ENCODE measurements around the gene CCNB2. TPM values are rescaled to one million over a fixed set of nuclear protein-coding genes. Genes with fewer than 3 reads are reported as not detected.

Gene CCNB2
- 1 to 10 TPM in 1 of 6 donors, under 1 TPM in 5; 0.12 to 1.1 (median 0.35) TPM for total RNA-seq
- under 1 TPM; 0.19 to 0.23 TPM for polyA plus RNA-seq

DNA sequence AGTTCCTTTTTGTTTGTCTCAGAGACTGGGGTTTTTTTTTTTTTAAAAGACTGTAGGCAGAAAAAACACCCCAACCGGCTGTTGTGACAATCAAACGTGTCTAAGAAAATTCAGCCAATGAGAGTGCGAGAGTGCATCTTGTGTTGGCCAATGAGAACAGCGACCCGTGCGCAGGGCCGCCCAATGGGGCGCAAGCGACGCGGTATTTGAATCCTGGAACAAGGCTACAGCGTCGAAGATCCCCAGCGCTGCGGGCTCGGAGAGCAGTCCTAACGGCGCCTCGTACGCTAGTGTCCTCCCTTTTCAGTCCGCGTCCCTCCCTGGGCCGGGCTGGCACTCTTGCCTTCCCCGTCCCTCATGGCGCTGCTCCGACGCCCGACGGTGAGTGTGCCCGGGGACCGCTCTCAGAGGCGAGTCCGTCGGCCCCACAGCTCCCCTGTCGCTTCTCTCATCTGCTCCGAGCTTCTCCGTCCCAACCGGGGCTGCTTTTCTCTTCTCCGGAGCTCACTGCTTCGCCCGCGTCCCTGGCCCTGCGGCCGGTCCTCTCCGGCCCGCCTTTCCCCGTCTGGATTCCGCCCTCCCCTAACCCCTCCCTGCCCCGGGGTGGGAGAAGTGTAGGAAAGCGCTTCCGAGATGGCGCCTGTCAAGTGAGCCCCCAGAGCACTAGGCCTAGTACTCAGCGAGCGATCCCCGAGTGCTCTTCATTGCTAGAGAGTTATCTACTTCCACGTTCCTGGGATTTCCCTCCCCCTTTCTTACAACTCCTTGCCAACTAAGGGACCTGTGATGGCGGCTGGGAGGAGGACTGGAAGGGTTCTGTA, at the start of gene CCNB2:
TSS of gene CCNB2 (plus strand) at position 235 of the 821 bp plus-strand sequence. CDS start at position 358, 123 bp downstream.
- intact Hi-C loops (cut with DNase I): no loop called here
- peak within 1 kb of the TSS in 1 of 4 donors; percentile 24 for H3K27ac ChIP-seq
- H3K27me3 ChIP-seq: no peaks in the 10 kb centered on the region
- no peaks in the 10 kb centered on the region for H3K4me1 ChIP-seq
- no peaks in the 10 kb centered on the region for H3K9me3 ChIP-seq
- TF ChIP-seq, protein P1, sequence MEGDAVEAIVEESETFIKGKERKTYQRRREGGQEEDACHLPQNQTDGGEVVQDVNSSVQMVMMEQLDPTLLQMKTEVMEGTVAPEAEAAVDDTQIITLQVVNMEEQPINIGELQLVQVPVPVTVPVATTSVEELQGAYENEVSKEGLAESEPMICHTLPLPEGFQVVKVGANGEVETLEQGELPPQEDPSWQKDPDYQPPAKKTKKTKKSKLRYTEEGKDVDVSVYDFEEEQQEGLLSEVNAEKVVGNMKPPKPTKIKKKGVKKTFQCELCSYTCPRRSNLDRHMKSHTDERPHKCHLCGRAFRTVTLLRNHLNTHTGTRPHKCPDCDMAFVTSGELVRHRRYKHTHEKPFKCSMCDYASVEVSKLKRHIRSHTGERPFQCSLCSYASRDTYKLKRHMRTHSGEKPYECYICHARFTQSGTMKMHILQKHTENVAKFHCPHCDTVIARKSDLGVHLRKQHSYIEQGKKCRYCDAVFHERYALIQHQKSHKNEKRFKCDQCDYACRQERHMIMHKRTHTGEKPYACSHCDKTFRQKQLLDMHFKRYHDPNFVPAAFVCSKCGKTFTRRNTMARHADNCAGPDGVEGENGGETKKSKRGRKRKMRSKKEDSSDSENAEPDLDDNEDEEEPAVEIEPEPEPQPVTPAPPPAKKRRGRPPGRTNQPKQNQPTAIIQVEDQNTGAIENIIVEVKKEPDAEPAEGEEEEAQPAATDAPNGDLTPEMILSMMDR (IDR thresholded peaks at IDR 0.05): no peak
- 1% methylated on average over 54 to 57 of the region's 57 CpGs for WGBS, 2 donors
- FAIRE-seq (peak; percentile 67), DNase-seq (peak; percentile 74 to 90 (median 82)), ATAC-seq (peak; percentile 100)
- peak within 1 kb of the TSS; percentile 30 to 74 (median 42) for H3K4me3 ChIP-seq
- no peaks in the 10 kb centered on the region for H3K36me3 ChIP-seq

DNA sequence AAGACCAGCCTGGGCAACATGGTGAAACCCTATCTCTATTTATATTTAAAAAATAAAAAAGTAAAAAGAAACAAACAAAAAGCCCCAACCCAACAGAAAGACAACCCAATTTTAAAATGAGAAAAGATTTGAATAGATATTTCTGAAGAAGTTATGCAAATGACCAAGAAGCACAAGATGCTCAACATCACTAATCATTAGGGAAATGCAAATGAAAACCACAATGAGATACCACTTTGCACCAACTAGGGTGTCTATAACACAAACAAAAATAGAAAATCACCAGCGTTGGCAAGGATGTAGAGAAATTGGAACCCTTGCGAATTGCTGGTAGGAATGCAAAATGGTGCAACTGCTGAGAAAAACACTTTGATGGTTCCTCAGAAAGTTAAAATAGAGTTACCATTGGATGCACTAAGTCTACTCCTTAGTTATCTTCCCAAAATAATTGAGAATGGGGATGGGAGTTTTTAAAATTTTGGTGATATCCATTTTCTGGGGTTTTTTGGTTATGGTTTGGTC, 45.8 kb upstream of the CCNB2 start:
- Histone ChIP-seq H3K36me3 (peaks cover 3 to 29% (median 7%) of the 10 kb centered on the region in 3 donors), H3K27ac (no peak overlapping the region), H3K9me3 (no peaks in the 10 kb centered on the region), H3K4me1 (no peaks in the 10 kb centered on the region), H3K4me3 (no peak overlapping the region), H3K27me3 (no peaks in the 10 kb centered on the region)
- ATAC-seq (no peak), FAIRE-seq (no peak), DNase-seq (no peak)
- TF ChIP-seq, protein P1 (IDR thresholded peaks at IDR 0.05): no peak
- intact Hi-C loops (cut with DNase I): no loop called here
- WGBS, 2 donors: 93 to 97% methylated on average over 2 of the region's 2 CpGs

DNA sequence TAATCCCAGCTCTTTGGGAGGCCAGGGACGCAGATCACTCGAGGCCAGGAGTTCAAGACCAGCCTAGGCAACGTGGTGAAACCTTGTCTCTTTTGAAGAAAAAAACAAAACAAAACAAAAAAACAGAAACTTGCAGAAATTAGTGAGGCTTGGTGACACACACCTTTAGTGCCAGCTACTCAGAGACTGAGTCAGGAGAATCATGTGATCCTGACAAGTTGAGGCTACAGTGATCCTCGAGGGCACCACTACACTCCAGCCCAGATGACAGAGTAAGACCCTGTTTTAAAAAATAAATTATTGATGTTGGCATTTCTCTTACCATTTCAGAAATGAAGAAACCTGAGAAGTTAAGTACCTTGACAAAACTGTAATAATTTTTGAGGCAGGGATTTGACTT, 44.6 kb upstream of the CCNB2 start:
- 90 to 96% methylated on average over 4 of the region's 4 CpGs for WGBS, 2 donors
- no peaks in the 10 kb centered on the region for H3K9me3 ChIP-seq
- peaks cover 6 to 30% (median 7%) of the 10 kb centered on the region in 3 donors for H3K36me3 ChIP-seq
- H3K27ac ChIP-seq: no peak overlapping the region
- no peaks in the 10 kb centered on the region for H3K27me3 ChIP-seq
- intact Hi-C loops (cut with DNase I): no loop called here
- no peak overlapping the region for H3K4me3 ChIP-seq
- H3K4me1 ChIP-seq: no peaks in the 10 kb centered on the region
- FAIRE-seq (no peak), ATAC-seq (no peak), DNase-seq (no peak)
- TF ChIP-seq, protein P1 (IDR thresholded peaks at IDR 0.05): no peak

DNA sequence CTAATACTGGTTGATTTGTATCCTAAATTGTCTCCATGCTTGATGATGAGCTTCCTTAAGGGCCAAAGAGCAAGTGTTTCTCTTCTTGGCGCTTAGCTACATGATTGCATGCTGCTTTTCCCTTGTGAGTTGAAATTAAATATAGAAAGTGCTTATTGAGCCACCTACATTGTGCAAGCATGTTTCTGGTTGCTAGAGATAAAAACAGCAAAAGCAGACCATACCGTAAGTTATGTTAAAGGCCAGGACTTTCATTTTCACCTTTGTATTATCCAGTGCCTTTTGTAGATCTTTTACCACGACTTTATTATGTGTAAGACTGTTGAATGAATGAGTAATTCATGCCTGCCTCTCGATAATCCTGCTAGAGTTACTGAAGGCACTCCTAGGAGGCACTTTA, 41.9 kb upstream of the CCNB2 start:
- intact Hi-C loops (cut with DNase I): no loop called here
- FAIRE-seq: no peak

More for the DNA sequence above, 41.9 kb upstream of the CCNB2 start:
- Histone ChIP-seq H3K4me1 (no peaks in the 10 kb centered on the region), H3K4me3 (no peak overlapping the region), H3K36me3 (peaks cover 7 to 39% (median 12%) of the 10 kb centered on the region in 3 donors), H3K27ac (no peak overlapping the region), H3K9me3 (no peaks in the 10 kb centered on the region), H3K27me3 (no peaks in the 10 kb centered on the region)
- WGBS, 2 donors: 88 to 91% methylated on average over 4 of the region's 4 CpGs
- DNase-seq (no peak), ATAC-seq (no peak)
- TF ChIP-seq, protein P1 (IDR thresholded peaks at IDR 0.05): no peak
